Anterior cingulate cortex (tissue), 58 donors: ENCODE measurements around the gene SSH3.
A peak's percentile ranks its signal among the peaks of the same experiment; 100 is the strongest.

Experiments
- DNase-seq, 58 donors: peaks; one replicate each; lab custom pipeline; 2025; lab: John Stamatoyannopoulos, UW

SSH3 gene

GRCh38 chr11:67355794-67356386 is 52.6 kb downstream of the SSH3 start:
- DNase-seq, result no peak

DNA sequence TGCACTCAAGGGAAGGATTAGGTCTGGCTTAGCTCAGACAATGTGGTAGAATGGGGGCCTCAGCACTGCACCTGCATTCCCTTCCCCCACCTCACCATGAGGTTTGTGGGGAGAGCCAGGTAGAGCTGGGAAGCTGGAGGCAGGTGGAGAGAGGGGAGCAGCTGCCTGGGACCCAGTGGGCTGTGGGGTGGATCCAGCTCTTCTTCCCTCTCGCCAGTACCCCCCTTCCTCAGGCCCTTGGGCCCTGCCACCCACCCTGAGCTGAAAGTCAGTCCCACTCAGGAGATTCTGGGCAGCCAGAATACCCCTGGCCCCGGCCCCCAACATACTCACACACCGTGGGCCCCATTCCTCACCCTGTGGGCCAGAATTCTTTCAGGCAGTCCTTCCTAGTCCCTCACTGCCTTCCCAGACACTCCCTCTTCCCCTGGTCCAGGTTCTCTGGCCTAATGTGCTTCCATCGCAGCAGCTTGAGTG is 53.1 kb downstream of the SSH3 start:
- no peak for DNase-seq

GRCh38 chr11:67356864-67357561 is 53.7 kb downstream of the SSH3 start:
- DNase-seq, result peak in 26 of 58 donors; percentile 7 to 54 (median 34)

- DNase-seq, result no peak
Measured at GRCh38 chr11:67357831-67358670, 54.7 kb downstream of the SSH3 start.
